ENCODE data around the gene KASH5.

- TF ChIP-seq, protein P1, sequence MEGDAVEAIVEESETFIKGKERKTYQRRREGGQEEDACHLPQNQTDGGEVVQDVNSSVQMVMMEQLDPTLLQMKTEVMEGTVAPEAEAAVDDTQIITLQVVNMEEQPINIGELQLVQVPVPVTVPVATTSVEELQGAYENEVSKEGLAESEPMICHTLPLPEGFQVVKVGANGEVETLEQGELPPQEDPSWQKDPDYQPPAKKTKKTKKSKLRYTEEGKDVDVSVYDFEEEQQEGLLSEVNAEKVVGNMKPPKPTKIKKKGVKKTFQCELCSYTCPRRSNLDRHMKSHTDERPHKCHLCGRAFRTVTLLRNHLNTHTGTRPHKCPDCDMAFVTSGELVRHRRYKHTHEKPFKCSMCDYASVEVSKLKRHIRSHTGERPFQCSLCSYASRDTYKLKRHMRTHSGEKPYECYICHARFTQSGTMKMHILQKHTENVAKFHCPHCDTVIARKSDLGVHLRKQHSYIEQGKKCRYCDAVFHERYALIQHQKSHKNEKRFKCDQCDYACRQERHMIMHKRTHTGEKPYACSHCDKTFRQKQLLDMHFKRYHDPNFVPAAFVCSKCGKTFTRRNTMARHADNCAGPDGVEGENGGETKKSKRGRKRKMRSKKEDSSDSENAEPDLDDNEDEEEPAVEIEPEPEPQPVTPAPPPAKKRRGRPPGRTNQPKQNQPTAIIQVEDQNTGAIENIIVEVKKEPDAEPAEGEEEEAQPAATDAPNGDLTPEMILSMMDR (conservative IDR thresholded peaks at IDR 0.05; ENCODE audit: low read depth, low read length), result no peak
- no peak for TF ChIP-seq EZH2 (IDR thresholded peaks at IDR 0.05; ENCODE audit: low read length, unreplicated experiment)
- no peak for TF ChIP-seq EZH2phosphoT487 (IDR thresholded peaks at IDR 0.05; ENCODE audit: borderline replicate concordance, low read length)
Observed at GRCh38 chr19:49455773-49456172, 67.7 kb downstream of the KASH5 start.

All from PC-3 (cell line).